ENCODE measurements around the gene PGAP1.

DNA sequence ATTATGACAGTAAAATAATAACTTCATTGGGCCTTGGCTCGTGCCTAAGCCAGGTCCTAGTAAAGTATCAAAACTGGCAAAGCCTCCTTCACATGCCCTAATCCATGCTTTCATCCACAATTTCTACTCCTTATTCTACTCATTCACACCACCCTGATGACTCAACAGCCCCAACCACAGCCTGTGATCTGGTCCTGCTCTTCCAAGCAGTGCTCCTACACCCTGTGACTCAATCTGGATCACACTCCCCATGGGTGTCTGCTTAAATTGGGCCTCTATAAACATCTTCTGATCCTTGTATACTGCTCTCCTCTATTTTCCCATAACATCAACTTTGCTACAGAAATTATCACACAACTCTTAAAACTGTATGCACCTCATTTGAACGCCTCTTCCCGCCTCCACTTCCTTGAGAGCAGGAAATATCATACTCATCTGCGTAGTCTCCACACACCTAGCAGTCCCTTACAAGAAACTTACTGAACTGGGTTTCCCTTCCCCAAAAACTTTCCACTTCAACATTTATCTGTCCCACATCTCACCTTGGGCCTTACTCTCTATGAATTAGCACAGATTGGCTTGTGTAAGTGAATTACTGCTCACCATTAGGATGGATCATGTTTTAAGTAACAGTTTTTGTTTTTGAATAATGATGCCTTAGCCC is 142.9 kb downstream of the PGAP1 start:
- TF ChIP-seq, protein P1, sequence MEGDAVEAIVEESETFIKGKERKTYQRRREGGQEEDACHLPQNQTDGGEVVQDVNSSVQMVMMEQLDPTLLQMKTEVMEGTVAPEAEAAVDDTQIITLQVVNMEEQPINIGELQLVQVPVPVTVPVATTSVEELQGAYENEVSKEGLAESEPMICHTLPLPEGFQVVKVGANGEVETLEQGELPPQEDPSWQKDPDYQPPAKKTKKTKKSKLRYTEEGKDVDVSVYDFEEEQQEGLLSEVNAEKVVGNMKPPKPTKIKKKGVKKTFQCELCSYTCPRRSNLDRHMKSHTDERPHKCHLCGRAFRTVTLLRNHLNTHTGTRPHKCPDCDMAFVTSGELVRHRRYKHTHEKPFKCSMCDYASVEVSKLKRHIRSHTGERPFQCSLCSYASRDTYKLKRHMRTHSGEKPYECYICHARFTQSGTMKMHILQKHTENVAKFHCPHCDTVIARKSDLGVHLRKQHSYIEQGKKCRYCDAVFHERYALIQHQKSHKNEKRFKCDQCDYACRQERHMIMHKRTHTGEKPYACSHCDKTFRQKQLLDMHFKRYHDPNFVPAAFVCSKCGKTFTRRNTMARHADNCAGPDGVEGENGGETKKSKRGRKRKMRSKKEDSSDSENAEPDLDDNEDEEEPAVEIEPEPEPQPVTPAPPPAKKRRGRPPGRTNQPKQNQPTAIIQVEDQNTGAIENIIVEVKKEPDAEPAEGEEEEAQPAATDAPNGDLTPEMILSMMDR (IDR thresholded peaks at IDR 0.05) = no peak
- no peak for TF ChIP-seq POLR2AphosphoS5 (IDR thresholded peaks at IDR 0.05)
- no peak for TF ChIP-seq POLR2A (IDR thresholded peaks at IDR 0.05)
